DMS114 treated with DMSO at 0.1 percent for 48 hours (cell line): ENCODE measurements around the gene UBAC1.
"Not testable (repeated sequence)": the region's sequence is repeated elsewhere in the genome, so short reads cannot be mapped to it uniquely, and the experiment has no call there.

Experiments
- DNase-seq: peaks from one replicate; lab custom pipeline; 2025; ENCODE audit not compliant: unreplicated experiment; lab: John Stamatoyannopoulos, UW

Gene UBAC1

DNA sequence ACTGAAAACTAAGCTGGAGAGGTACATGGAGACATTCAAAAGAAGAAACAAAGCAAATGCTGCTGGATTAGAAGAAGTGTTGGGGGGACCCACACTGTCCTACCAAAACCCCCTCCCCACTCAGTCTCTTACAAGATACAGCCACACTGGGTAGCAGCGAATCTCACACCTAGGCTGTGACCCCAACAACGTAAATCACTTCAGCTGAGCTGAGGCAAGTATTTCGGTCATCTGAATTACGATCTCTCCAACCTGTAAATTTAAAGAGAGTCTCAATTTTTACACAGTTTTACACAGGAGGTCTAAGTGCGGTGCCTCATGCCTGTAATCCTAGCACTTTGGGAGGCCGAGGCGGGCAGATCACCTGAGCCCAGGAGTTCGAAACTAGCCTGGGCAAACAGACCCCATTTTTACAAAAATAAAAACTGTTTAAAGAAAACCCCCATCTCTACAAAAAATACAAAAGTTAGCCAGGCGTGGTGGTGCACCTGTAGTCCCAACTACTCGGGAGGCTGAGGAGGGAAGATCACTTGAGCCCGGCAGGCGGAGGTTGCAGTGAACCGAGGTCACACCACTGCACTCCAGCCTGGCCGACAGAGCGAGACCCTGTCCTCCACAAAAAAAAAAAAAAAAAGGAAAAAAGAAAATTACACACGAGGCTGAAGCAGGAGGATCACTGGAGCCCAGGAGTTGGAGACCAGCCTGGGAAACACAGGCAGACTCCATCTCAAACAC is 57.2 kb downstream of the UBAC1 start:
- DNase-seq = no peak

DNA sequence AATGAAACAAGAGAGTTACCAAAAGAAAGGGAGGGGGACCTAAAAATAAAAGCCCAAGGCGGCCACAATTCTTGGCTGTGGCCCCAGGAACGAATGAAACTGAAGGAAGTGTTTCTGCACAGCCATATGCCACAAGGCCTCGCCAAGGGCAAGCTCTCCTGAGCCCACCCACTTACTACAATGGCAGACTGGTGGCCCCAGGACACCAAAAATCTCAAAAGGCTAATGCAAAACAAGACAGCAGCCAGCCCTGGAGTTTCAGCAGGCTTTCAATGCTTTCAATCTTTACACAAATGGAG is 57.9 kb downstream of the UBAC1 start:
- no peak for DNase-seq

DNA sequence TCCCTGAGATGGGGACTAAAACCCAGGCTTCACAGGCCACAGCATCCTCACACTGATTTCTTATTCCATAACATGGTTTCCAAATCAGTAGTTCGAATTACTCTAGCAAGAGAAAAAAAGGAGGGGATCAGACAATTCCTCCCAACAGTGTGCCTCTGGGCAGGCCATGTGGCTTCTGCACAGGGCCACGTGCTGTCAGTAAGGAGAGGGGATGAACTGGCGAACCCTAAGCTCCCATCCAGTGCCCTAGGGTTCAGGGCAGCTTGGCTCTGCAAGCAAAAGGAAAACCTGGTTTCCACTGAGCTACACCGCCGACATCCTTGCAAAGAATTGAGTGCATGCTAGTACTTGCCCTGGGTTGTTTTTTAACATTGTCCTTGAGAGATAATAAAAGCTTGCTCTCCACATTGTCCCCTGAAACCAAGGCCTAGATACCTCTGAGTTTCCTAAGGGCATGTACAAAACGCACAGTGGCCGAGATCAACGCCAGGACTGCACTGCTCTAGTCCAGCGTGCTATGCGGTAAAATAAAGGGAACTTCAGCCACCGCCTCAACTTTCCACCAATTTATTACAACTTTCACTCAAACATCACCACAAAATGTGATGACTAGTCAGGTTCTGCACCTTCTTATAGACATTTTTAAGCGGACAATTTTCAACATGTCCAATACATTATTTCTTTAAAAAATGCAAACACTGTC is 58.4 kb downstream of the UBAC1 start:
- DNase-seq = no peak

GRCh38 chr9:135901826-135902225 is 59.3 kb downstream of the UBAC1 start:
- no peak for DNase-seq

- DNase-seq = no peak
These were observed 60.0 kb downstream of the UBAC1 start for GRCh38 chr9:135901031-135901758.

DNA sequence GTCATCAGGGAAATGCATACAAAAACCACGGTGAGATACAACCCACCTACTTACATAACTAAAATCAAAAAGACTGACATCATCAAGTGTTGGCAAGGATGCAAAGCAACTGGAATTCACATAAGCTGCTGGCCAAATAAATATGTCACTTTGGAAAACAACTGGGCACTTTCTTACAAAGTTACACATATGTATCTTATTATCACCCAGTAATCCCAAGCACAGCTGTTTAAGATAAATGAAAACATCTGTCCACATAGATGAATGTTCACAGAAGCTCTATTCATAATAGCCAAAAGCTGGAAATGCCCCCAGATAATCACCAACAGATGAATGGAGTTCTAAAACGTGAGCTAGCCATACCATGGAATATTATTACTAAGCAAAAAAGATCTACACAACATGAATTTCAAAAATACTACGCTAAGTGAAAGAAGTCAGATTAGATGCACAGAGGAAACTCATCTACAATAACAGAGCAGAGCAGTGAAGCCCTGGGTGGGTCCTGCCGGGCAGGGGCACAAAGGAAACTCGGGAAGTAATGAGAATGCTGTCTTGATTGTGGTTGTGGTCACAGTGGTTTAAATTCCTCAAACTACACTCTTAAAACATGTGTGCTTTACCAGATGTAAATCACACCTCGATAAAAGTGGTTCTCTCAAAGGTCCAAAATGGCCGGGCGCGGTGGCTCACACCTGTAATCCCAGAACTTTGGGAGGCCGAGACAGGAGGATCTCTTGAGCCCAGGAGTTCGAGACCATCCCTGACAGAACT is 62.4 kb downstream of the UBAC1 start:
- no peak for DNase-seq

DNA sequence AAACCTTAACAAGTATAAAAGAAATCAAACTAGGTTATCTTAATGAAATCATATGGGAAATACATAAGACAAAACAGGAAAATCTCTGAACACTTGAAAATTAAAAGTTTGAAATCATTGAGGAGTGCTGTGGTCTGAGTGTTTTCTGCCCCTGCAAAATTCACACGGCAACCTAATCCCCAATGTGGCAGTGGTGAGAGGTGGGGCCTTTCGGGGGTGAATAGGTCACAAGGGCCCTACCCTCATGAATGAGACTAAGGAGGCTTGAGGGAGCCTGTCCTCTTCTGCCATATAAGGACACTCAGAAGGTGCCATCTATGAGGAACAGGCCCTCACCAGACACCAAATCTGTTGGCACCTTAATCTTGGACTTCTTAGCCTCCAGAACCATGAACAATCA is 64.5 kb downstream of the UBAC1 start:
- no peak for DNase-seq

- no peak for DNase-seq
These were observed 65.0 kb downstream of the UBAC1 start for GRCh38 chr9:135896205-135896604.

DNA sequence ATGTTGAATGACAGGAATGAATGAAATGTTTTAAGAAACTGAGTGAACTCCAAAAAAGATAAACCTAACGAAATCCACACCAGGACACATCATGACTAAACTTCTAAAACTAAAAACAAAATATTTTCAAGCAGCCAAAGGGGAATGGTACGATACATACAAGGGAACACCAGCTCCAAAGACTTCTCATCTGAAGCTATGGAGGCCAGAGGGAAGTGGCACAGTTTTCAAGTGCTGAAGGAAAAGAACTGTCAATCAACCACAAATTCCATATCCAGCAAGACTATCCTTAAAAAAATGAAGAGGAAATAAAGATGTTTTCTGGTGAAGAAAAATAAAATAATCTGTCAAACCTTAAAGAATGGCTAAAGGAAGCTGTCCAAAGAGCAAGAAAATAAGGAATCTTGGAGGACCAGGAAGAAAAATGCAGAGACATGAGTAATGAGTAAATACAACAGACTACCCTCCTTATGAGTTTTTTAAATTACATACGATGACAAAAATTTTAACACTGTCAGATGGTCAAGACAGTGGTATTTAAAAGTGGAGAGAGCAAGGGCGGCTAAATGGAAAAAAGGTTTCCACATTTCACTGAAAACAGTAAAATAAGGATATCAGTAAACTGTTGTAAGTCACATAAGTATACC is 65.8 kb downstream of the UBAC1 start:
- DNase-seq = no peak

- DNase-seq = no peak
These were observed 68.1 kb downstream of the UBAC1 start for GRCh38 chr9:135893104-135893503.

DNA sequence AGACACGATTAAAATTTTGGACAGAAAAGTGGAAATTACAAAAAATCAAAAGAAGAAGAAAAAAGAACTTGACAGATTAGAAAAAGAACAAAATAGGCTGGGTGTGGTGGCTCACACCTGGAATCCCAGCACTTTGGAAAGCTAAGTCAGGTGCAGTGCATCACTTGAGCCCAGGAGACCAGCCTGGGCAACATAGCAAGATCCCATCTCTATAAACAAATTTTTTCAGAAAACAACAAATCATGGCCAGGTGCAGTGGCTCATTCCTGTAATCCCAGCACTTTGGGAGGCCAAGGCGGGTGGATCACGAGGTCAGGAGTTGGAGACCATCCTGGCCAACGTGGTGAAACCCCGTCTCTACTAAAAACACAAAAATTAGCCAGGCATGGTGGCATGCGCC is 68.8 kb downstream of the UBAC1 start:
- not testable (repeated sequence) for DNase-seq

GRCh38 chr9:135891027-135891631 is 70.0 kb downstream of the UBAC1 start:
- no peak for DNase-seq

- DNase-seq = no peak
These were observed 70.8 kb downstream of the UBAC1 start for GRCh38 chr9:135890190-135891026.

GRCh38 chr9:135889564-135890189 is 71.5 kb downstream of the UBAC1 start:
- DNase-seq = no peak

DNA sequence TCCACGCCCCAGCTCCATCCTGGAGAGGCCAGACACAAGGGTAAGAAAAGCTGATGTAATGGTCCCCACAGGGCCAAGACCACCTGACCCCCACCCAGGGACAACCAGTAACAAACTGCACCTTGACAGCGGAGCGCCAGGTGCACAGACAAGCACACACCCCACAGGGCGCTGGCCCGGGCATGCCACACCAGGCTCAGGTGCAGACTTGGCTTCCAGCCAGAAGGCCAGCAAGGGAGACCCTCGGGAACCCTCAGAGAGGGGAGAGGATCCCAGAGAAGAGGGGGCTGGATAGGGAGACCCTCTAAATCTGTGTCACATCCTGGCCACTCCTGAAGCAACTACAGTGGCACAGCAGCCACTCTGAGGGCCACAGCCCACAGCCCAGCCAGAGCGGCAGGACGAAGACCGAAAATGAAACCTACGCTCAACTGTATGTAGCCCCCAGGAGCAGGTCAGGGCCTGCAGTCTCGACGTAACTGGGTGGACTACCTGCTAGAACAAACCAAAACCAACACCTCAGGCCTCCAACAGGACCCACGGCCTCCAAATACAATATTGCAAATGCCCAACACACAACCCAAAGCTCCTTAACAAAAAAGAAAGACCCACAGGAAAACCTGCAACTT is 72.3 kb downstream of the UBAC1 start:
- no peak for DNase-seq

DNA sequence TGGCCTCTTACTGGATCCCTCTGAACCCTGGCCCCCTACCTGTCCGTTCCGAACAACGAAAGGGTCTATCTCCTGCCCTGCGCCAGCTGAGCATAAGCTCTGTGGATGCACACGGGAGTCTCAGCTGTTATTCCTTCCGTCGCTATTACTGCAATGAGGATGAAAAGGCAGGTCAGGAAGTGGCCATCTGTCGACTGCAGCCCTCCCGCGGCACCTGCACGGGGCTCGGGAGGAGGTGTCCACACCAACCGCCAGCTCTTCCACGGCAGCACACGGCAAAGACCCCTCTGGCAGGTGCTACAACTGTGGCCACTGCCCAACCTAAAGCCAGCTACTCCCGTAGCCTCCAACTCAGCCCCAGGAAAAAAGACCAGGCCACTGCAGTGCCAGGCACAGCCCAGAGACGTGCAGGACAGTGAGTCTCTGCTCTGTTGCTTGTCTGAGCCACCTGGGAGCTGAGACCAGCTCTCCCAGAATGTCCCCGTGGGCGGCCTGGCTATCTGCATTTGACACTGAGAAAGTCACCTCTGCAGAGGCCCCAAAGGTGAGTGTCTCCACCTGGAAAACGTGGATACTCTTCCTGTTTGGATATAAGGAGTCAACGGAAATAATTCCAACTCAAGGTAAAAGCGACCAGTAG is 72.9 kb downstream of the UBAC1 start:
- DNase-seq = no peak

- DNase-seq = no peak
These were observed 73.6 kb downstream of the UBAC1 start for GRCh38 chr9:135887585-135888050.

- DNase-seq = no peak
These were observed 74.1 kb downstream of the UBAC1 start for GRCh38 chr9:135887021-135887507.
